Esophagus squamous epithelium (tissue), 5 donors: ENCODE data around the gene RFNG. TPM values are rescaled to one million over a fixed set of nuclear protein-coding genes. Genes with fewer than 3 reads are reported as not detected.

Source experiments
- DNase-seq: peaks from one replicate; lab custom pipeline; 2025; lab: John Stamatoyannopoulos, UW
- H3K27ac ChIP-seq, 4 donors: fragments of 200-600 bp; sonication (generic); one replicate each; pipeline ENCODE4 v1.5.1; 2016 to 2019; ENCODE audit warnings: mild to moderate bottlenecking in 1 of 4
- H3K27me3 ChIP-seq, 4 donors: fragments of 200-600 bp; sonication (generic); 1 replicate in 3 of 4; 2 replicates in 1 of 4; pipeline versions ENCODE4 v1.5.1 to v1.6.0; 2017 to 2021; ENCODE audit warnings: antibody characterized with exemption in 1 of 4
- H3K36me3 ChIP-seq, 3 donors: fragments of 200-600 bp; sonication (generic); one replicate each; pipeline ENCODE4 v1.5.1; 2016 to 2019
- H3K4me1 ChIP-seq, 3 donors: fragments of 200-600 bp; sonication (generic); one replicate each; pipeline ENCODE4 v1.5.1; 2017 to 2019
- H3K4me3 ChIP-seq, 4 donors: fragments of 200-600 bp; sonication (generic); 1 replicate in 3 of 4; 2 replicates in 1 of 4; pipeline ENCODE4 v1.5.1; 2016 to 2019; ENCODE audit warnings: mild to moderate bottlenecking in 2 of 4, moderate library complexity in 1 of 4
- H3K9me3 ChIP-seq, 3 donors: fragments of 200-600 bp; sonication (generic); one replicate each; pipeline ENCODE4 v1.5.1; 2016 to 2019
- POLR2A ChIP-seq, 4 donors: fragments of 450-650 bp; IDR thresholded peaks; one replicate each; pipeline ENCODE4 v1.6.1; 2017; ENCODE audit warnings: antibody characterized with exemption in 4 of 4, mild to moderate bottlenecking in 4 of 4, moderate library complexity in 3 of 4
- WGBS, 2 donors: methylation state at CpG; one replicate each; pipeline ENCODE4 v1.1.5; 2018; 5-methylcytosine and 5-hydroxymethylcytosine counted together
- intact Hi-C: fragments of 100-400 bp; cut with DNase I; formaldehyde crosslinking; loops from one replicate; pipeline ENCODE4 v1.15.0; 2022
- total RNA-seq, 4 donors: library from RNA; depleted of rRNA; stranded (reverse); fragments of >200 nt; gene quantifications; one replicate each; pipeline ENCODE4 v1.1.0, GENCODE V29; 2016
- TF ChIP-seq, protein P1 (sequence below), 6 experiments: fragments of 450-650 bp in 4 of 6; fragments of 200-600 bp in 2 of 6; sonication (generic) in 2 of 6; IDR thresholded peaks; one replicate each; pipeline ENCODE4 v1.5.1; 2016 to 2019; ENCODE audit warnings: antibody characterized with exemption in 6 of 6, mild to moderate bottlenecking in 4 of 6, moderate library complexity in 4 of 6
- donor health status: DM: yes; HTN: yes; CAD: no.

RFNG gene
- total RNA-seq, 4 donors from 2014 or later: 24.9 to 38.1 (median 31.2) TPM

DNA sequence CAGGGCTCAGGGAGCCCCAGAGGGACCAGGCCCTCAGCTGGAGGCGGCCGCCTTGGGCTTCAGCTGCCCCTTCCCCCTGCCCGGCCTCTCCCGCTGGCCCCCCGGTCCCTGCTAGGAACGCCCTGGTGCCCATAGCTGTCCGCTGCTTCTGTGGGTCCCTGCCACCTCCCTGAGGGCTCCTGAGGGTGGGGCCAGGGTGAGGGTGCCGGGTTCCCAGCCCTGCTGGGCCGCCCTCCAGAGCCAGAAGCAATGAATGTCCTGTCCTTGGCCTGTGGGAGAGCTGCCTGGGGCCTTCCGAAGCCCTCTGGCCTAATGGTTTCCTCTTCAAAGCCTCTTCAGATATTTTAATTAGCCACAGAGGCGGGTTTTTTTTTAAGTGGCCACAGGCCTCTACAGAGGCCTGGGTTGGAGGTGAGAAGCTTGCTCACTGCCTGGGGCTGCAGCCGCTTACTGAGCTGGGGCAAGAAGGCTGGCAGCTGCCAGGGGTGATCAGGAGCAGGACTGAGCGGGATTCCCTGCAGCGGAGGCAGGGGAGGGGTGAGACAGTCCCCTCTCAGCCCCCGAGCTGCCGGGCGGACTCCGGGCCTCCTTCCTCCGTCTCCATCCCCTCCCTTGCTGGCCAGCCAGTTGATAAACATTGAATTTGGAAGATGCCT lies 38.8 kb downstream of the RFNG start:
- Histone ChIP-seq H3K4me1 (peaks cover 6 to 35% (median 9%) of the 10 kb centered on the region in 3 donors), H3K27ac (peak overlapping the region in 3 of 4 donors; percentile 34 to 61 (median 34)), H3K27me3 (no peaks in the 10 kb centered on the region), H3K4me3 (no peak overlapping the region), H3K9me3 (no peaks in the 10 kb centered on the region), H3K36me3 (peaks cover 0 to 40% (median 0%) of the 10 kb centered on the region in 3 donors)
- WGBS, 2 donors: 45 to 60% methylated on average over 3 to 7 of the region's 19 CpGs
- TF ChIP-seq POLR2A (IDR thresholded peaks at IDR 0.05): no peak
- TF ChIP-seq, protein P1, sequence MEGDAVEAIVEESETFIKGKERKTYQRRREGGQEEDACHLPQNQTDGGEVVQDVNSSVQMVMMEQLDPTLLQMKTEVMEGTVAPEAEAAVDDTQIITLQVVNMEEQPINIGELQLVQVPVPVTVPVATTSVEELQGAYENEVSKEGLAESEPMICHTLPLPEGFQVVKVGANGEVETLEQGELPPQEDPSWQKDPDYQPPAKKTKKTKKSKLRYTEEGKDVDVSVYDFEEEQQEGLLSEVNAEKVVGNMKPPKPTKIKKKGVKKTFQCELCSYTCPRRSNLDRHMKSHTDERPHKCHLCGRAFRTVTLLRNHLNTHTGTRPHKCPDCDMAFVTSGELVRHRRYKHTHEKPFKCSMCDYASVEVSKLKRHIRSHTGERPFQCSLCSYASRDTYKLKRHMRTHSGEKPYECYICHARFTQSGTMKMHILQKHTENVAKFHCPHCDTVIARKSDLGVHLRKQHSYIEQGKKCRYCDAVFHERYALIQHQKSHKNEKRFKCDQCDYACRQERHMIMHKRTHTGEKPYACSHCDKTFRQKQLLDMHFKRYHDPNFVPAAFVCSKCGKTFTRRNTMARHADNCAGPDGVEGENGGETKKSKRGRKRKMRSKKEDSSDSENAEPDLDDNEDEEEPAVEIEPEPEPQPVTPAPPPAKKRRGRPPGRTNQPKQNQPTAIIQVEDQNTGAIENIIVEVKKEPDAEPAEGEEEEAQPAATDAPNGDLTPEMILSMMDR (IDR thresholded peaks at IDR 0.05): no peak
- DNase-seq: no peak
- intact Hi-C loops: no loop called here

DNA sequence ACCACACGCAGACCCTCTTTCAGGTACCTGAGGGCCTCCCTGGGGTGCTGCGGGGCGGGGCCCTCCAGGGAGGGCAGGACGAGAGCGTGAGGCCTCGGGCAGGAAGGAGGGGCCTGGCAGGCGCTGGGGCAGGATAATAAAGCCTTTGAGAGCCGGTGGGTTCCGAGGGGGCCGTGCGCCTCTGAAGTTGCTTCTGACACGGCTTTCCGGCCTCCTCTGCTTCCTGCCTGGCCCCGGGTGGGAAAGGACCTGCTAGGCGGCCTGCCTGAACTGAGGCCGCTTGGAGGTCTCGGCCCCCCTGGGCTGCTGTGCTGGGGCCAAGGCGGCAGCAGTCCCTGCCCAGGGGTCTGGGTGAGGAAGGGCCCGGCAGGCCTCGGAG lies 39.4 kb downstream of the RFNG start:
- TF ChIP-seq, protein P1 (IDR thresholded peaks at IDR 0.05): no peak
- no peak for TF ChIP-seq POLR2A (IDR thresholded peaks at IDR 0.05)
- no peaks in the 10 kb centered on the region for H3K9me3 ChIP-seq
- peaks cover 0 to 36% (median 0%) of the 10 kb centered on the region in 3 donors for H3K36me3 ChIP-seq
- intact Hi-C loops: no loop called here
- peaks cover 6 to 35% (median 9%) of the 10 kb centered on the region in 3 donors for H3K4me1 ChIP-seq
- H3K4me3 ChIP-seq: no peak overlapping the region
- no peak for DNase-seq
- 85% methylated on average over 4 of the region's 20 CpGs; no CpG with 5 or more reads in 1 of the 2 donors for WGBS, 2 donors
- H3K27ac ChIP-seq: peak overlapping the region in 2 of 4 donors; percentile 34 to 61
- H3K27me3 ChIP-seq: no peaks in the 10 kb centered on the region

- TF ChIP-seq, protein P1 (IDR thresholded peaks at IDR 0.05): no peak
- TF ChIP-seq POLR2A (IDR thresholded peaks at IDR 0.05): no peak
- H3K4me1 ChIP-seq: peaks cover 7 to 37% (median 9%) of the 10 kb centered on the region in 3 donors
- intact Hi-C loops: no loop called here
- no peaks in the 10 kb centered on the region for H3K27me3 ChIP-seq
- H3K36me3 ChIP-seq: peaks cover 0 to 35% (median 0%) of the 10 kb centered on the region in 3 donors
- 81% methylated on average over 3 of the region's 19 CpGs; no CpG with 5 or more reads in 1 of the 2 donors for WGBS, 2 donors
- no peak for DNase-seq
- no peak overlapping the region for H3K4me3 ChIP-seq
- no peaks in the 10 kb centered on the region for H3K9me3 ChIP-seq
- no peak overlapping the region for H3K27ac ChIP-seq
Observed at GRCh38 chr17:82011617-82012187, 39.9 kb downstream of the RFNG start.

GRCh38 chr17:82010575-82011525 lies 40.8 kb downstream of the RFNG start:
- TF ChIP-seq POLR2A (IDR thresholded peaks at IDR 0.05): no peak
- TF ChIP-seq, protein P1 (IDR thresholded peaks at IDR 0.05): no peak
- no peak for DNase-seq
- Histone ChIP-seq H3K9me3 (no peaks in the 10 kb centered on the region), H3K4me1 (peaks cover 9 to 45% (median 16%) of the 10 kb centered on the region in 3 donors), H3K36me3 (peaks cover 0 to 35% (median 0%) of the 10 kb centered on the region in 3 donors), H3K27me3 (no peaks in the 10 kb centered on the region), H3K4me3 (no peak overlapping the region), H3K27ac (no peak overlapping the region)
- 87 to 91% methylated on average over 4 to 15 of the region's 39 CpGs for WGBS, 2 donors
- intact Hi-C loops: no loop called here
